ENCODE measurements around the gene CEP41. TPM values are rescaled to one million over a fixed set of nuclear protein-coding genes. Genes with fewer than 3 reads are reported as not detected.

Gene CEP41
- total RNA-seq, 1 donor from 2014 or later, result 4.6 TPM

GRCh38 chr7:130344271-130344866 is 96.4 kb downstream of the CEP41 start, which contains the start of gene CPA5:
Gene CPA5 (plus strand): TSS chr7:130344816. CDS start chr7:130346486, 1,670 bp downstream.
- intact Hi-C loops (cut with DNase I), result no loop called here
- DNase-seq (ENCODE audit: low spot score), result no peak

Other genes starting within 250 kb of the CEP41 start
- gene TMEM209, start 235.6 kb downstream of the CEP41 start, total RNA-seq, result 8.5 TPM
- not detected for gene SSMEM1, start 233.2 kb downstream of the CEP41 start, total RNA-seq
- not detected for gene CPA2, start 174.2 kb downstream of the CEP41 start, total RNA-seq
- gene CPA4, start 147.9 kb downstream of the CEP41 start, total RNA-seq, result 0.16 TPM
- gene CPA5, start 96.2 kb downstream of the CEP41 start, total RNA-seq, result not detected
- not detected for gene CPA1, start 60.5 kb downstream of the CEP41 start, total RNA-seq
- gene MEST, start 51.1 kb upstream of the CEP41 start, total RNA-seq, result 6.1 TPM
- gene COPG2, start 227.7 kb upstream of the CEP41 start, total RNA-seq, result 19.7 TPM
- not detected for gene TSGA13, start 245.5 kb upstream of the CEP41 start, total RNA-seq